H9 (cell line): ENCODE measurements around the gene NAPG. TPM values are rescaled to one million over a fixed set of nuclear protein-coding genes. Genes with fewer than 3 reads are reported as not detected.
A peak's percentile ranks its signal among the peaks of the same experiment; 100 is the strongest.

Source experiments
- DNase-seq: peaks from one replicate; pipeline ENCODE4 v3.0.0-alpha.2; 2017
- H2AFZ ChIP-seq: one replicate; pipeline ENCODE4 v1.6.1; 2013; ENCODE audit warnings: mild to moderate bottlenecking, low read length, control low read depth, moderate library complexity
- H2AK5ac ChIP-seq: 2 replicates; pipeline ENCODE4 v1.6.1; 2013; ENCODE audit warnings: low read length, control low read depth, mixed read lengths; ENCODE audit not compliant: insufficient read length
- H2BK120ac ChIP-seq: one replicate; pipeline ENCODE4 v1.6.1; 2013; ENCODE audit warnings: low read depth, mild to moderate bottlenecking, low read length, control low read depth, inconsistent platforms; ENCODE audit not compliant: poor library complexity, severe bottlenecking
- H2BK12ac ChIP-seq: 2 replicates; pipeline ENCODE4 v1.6.1; 2013; ENCODE audit warnings: low read length, control low read depth, mixed read lengths, low read depth; ENCODE audit not compliant: insufficient read length
- H2BK15ac ChIP-seq: 2 replicates; pipeline ENCODE4 v1.6.1; 2013; ENCODE audit warnings: low read depth, low read length, control low read depth
- H2BK20ac ChIP-seq: one replicate; pipeline ENCODE4 v1.6.1; 2013; ENCODE audit warnings: low read depth, mild to moderate bottlenecking, low read length, control low read depth, inconsistent platforms; ENCODE audit not compliant: poor library complexity, severe bottlenecking
- H2BK5ac ChIP-seq: 2 replicates; pipeline ENCODE4 v1.6.1; 2013; ENCODE audit warnings: low read length, control low read depth, mixed read lengths; ENCODE audit not compliant: insufficient read length
- H3K14ac ChIP-seq: 2 replicates; pipeline ENCODE4 v1.6.1; 2013; ENCODE audit warnings: low read length, control low read depth; ENCODE audit not compliant: insufficient read depth
- H3K18ac ChIP-seq: 2 replicates; pipeline ENCODE4 v1.6.1; 2013; ENCODE audit warnings: low read depth, mild to moderate bottlenecking, mixed read lengths, low read length, control low read depth; ENCODE audit not compliant: insufficient read length
- H3K23ac ChIP-seq: 2 replicates; pipeline ENCODE4 v1.6.1; 2013; ENCODE audit warnings: low read length, control low read depth, mixed read lengths, low read depth; ENCODE audit not compliant: insufficient read length
- H3K23me2 ChIP-seq: 2 replicates; pipeline ENCODE4 v1.6.1; 2013; ENCODE audit warnings: low read depth, mild to moderate bottlenecking, mixed read lengths, low read length, control low read depth; ENCODE audit not compliant: insufficient read length, poor library complexity, severe bottlenecking
- H3K27ac ChIP-seq: 2 replicates; pipeline ENCODE4 v1.5.1; 2013; ENCODE audit warnings: low read length, control low read depth, mixed read lengths, low read depth; ENCODE audit not compliant: insufficient read length
- H3K27me3 ChIP-seq: 2 replicates; pipeline ENCODE4 v1.6.1; 2013; ENCODE audit warnings: low read length, control low read depth, inconsistent platforms; ENCODE audit not compliant: insufficient read depth
- H3K4ac ChIP-seq: 2 replicates; pipeline ENCODE4 v1.6.1; 2013; ENCODE audit warnings: low read depth, mild to moderate bottlenecking, control low read depth, inconsistent platforms, low read length, moderate library complexity
- H3K4me1 ChIP-seq: 2 replicates; pipeline ENCODE4 v1.6.1; 2013; ENCODE audit warnings: low read length, control low read depth, inconsistent platforms; ENCODE audit not compliant: insufficient read depth
- H3K4me2 ChIP-seq: 2 replicates; pipeline ENCODE4 v1.6.1; 2013; ENCODE audit warnings: low read length, control low read depth, mixed read lengths; ENCODE audit not compliant: insufficient read length, insufficient read depth
- H3K56ac ChIP-seq: 2 replicates; pipeline ENCODE4 v1.6.1; 2013; ENCODE audit warnings: low read depth, mild to moderate bottlenecking, mixed read lengths, low read length, control low read depth; ENCODE audit not compliant: insufficient read length
- H3K79me1 ChIP-seq: 2 replicates; pipeline ENCODE4 v1.6.1; 2013; ENCODE audit warnings: low read depth, mild to moderate bottlenecking, moderate library complexity, low read length, control low read depth, inconsistent platforms; ENCODE audit not compliant: insufficient read depth, poor library complexity, severe bottlenecking
- H3K79me2 ChIP-seq: 2 replicates; pipeline ENCODE4 v1.6.1; 2013; ENCODE audit warnings: low read length, control low read depth, inconsistent platforms; ENCODE audit not compliant: insufficient read depth
- H3K9ac ChIP-seq: 2 replicates; pipeline ENCODE4 v1.6.1; 2013; ENCODE audit warnings: low read length, control low read depth, mixed read lengths; ENCODE audit not compliant: insufficient read length; ENCODE audit errors: extremely low read depth
- H3K9me3 ChIP-seq: one replicate; pipeline ENCODE4 v1.6.1; 2013; ENCODE audit warnings: low read depth, low read length, inconsistent platforms; ENCODE audit not compliant: control insufficient read depth
- H3T11ph ChIP-seq: one replicate; pipeline ENCODE4 v1.6.1; 2013; ENCODE audit warnings: mild to moderate bottlenecking, low read length, control low read depth, inconsistent platforms
- H4K20me1 ChIP-seq: one replicate; pipeline ENCODE4 v1.6.1; 2013; ENCODE audit not compliant: control insufficient read depth, insufficient read length, insufficient read depth
- H4K5ac ChIP-seq: 2 replicates; pipeline ENCODE4 v1.6.1; 2013; ENCODE audit warnings: low read depth, mild to moderate bottlenecking, mixed read lengths, low read length, control low read depth; ENCODE audit not compliant: insufficient read length
- H4K8ac ChIP-seq: replicated peaks from 2 replicates; pipeline ENCODE4 v1.6.1; 2013; ENCODE audit warnings: low read length, control low read depth, mixed read lengths, low read depth; ENCODE audit not compliant: insufficient read length
- H4K91ac ChIP-seq: 2 replicates; pipeline ENCODE4 v1.6.1; 2013; ENCODE audit warnings: low read depth, mild to moderate bottlenecking, moderate library complexity, mixed read lengths, low read length, control low read depth; ENCODE audit not compliant: insufficient read length
- H3K27ac Mint-ChIP-seq, 3 experiments: 2 replicates in 2 of 3; 3 replicates in 1 of 3; pipeline ENCODE4 v1.8.0; 2020 to 2021; ENCODE audit warnings: mixed read lengths in 3 of 3, mild to moderate bottlenecking in 1 of 3, moderate library complexity in 1 of 3
- H3K27me3 Mint-ChIP-seq: 2 replicates; pipeline ENCODE4 v1.8.0; 2021; ENCODE audit warnings: low read depth, mild to moderate bottlenecking, moderate library complexity, mixed read lengths
- H3K36me3 Mint-ChIP-seq, 3 experiments: 2 replicates in 2 of 3; 3 replicates in 1 of 3; pipeline ENCODE4 v1.8.0; 2020 to 2021; ENCODE audit warnings: low read depth in 3 of 3, mixed read lengths in 3 of 3; ENCODE audit not compliant: insufficient read depth in 1 of 3
- H3K4me1 Mint-ChIP-seq, 2 experiments: 2 replicates each; pipeline ENCODE4 v1.8.0; 2020; ENCODE audit warnings: mixed read lengths in 2 of 2
- H3K4me3 Mint-ChIP-seq, 2 experiments: 2 replicates in 1 of 2; 3 replicates in 1 of 2; pipeline ENCODE4 v1.8.0; 2020 to 2021; ENCODE audit warnings: mild to moderate bottlenecking in 2 of 2, mixed read lengths in 2 of 2, moderate library complexity in 1 of 2
- H3K9me3 Mint-ChIP-seq, 2 experiments: 2 replicates in 1 of 2; 3 replicates in 1 of 2; pipeline ENCODE4 v1.8.0; 2020; ENCODE audit warnings: mild to moderate bottlenecking in 2 of 2, mixed read lengths in 2 of 2, moderate library complexity in 1 of 2
- CTCF ChIP-seq: fragments of 200-600 bp; sonication (generic); conservative IDR thresholded peaks from 3 replicates; pipeline ENCODE4 v1.8.0; 2021; ENCODE audit warnings: antibody characterized with exemption, mild to moderate bottlenecking
- WGBS: extraction: QIAGEN DNeasy Blood & Tissue Kit; methylation state at CpG from one replicate; pipeline ENCODE4 v1.1.7; 2013; ENCODE audit warnings: missing lambda C conversion rate, low lambda C conversion rate, mixed read lengths; ENCODE audit not compliant: insufficient read length; ENCODE audit errors: extremely low coverage; 5-methylcytosine and 5-hydroxymethylcytosine counted together
- total RNA-seq: library from RNA; stranded (reverse); gene quantifications from 2 replicates; pipeline ENCODE4 v1.2.1, GENCODE V29; 2021

Gene NAPG
- total RNA-seq, 1 experiment from 2014 or later: 30.9 TPM

- no peak overlapping the region for H3K27ac ChIP-seq
- no peak overlapping the region for H2BK15ac ChIP-seq
- peaks cover 20 to 22% of the 10 kb centered on the region in 2 experiments for H3K4me1 Mint-ChIP-seq
- no peak overlapping the region for H3K23ac ChIP-seq
- H3K79me1 ChIP-seq: peaks cover 12% of the 10 kb centered on the region
- H3K9me3 Mint-ChIP-seq: no peaks in the 10 kb centered on the region
- peak overlapping the region in 1 of 2 experiments; percentile 96; a peak in 4 of 5 replicates for H3K4me3 Mint-ChIP-seq
- H3K27ac Mint-ChIP-seq: no peak overlapping the region; a peak in 1 of 7 replicates
- H2BK5ac ChIP-seq: no peak overlapping the region
- H3K14ac ChIP-seq: no peak overlapping the region
- H3K36me3 Mint-ChIP-seq: no peaks in the 10 kb centered on the region
- no peak overlapping the region for H2BK20ac ChIP-seq
- no peaks in the 10 kb centered on the region for H3K27me3 ChIP-seq
- H3T11ph ChIP-seq: no peak overlapping the region
- H3K56ac ChIP-seq: no peak overlapping the region
- H3K4me2 ChIP-seq: no peak overlapping the region
- H4K8ac ChIP-seq: no peak overlapping the region
- no peak overlapping the region for H4K5ac ChIP-seq
- H2BK12ac ChIP-seq: no peak overlapping the region
- H4K91ac ChIP-seq: no peak overlapping the region
- H3K79me2 ChIP-seq: peaks cover 23% of the 10 kb centered on the region; the same call in 1 of the 2 replicates
- no peak overlapping the region for H2AK5ac ChIP-seq
- no peak for DNase-seq
- H2AFZ ChIP-seq: no peak overlapping the region
- H3K18ac ChIP-seq: no peak overlapping the region
- no CpG with 5 or more reads among the region's 11 CpGs for WGBS
- no peak overlapping the region for H3K4ac ChIP-seq
- no peaks in the 10 kb centered on the region for H4K20me1 ChIP-seq
- no peak overlapping the region for H3K9ac ChIP-seq
- peaks cover 4% of the 10 kb centered on the region for H3K23me2 ChIP-seq
- no peaks in the 10 kb centered on the region; the same call in 1 of the 2 replicates for H3K4me1 ChIP-seq
- H2BK120ac ChIP-seq: no peak overlapping the region
- H3K9me3 ChIP-seq: no peaks in the 10 kb centered on the region
- peaks cover 2% of the 10 kb centered on the region; the same call in 1 of the 2 replicates for H3K27me3 Mint-ChIP-seq
- no peak for TF ChIP-seq CTCF
Measured at GRCh38 chr18:10524507-10525370, 1.1 kb upstream of the NAPG start.
